Medulla oblongata (tissue), 1 donor: ENCODE measurements around the gene ARTN.
A peak's percentile ranks its signal among the peaks of the same experiment; 100 is the strongest.

Experiments used
- DNase-seq: peaks from one replicate; pipeline ENCODE4 v3.0.0-alpha.2; 2015; ENCODE audit errors: extremely low spot score

Gene ARTN

DNA sequence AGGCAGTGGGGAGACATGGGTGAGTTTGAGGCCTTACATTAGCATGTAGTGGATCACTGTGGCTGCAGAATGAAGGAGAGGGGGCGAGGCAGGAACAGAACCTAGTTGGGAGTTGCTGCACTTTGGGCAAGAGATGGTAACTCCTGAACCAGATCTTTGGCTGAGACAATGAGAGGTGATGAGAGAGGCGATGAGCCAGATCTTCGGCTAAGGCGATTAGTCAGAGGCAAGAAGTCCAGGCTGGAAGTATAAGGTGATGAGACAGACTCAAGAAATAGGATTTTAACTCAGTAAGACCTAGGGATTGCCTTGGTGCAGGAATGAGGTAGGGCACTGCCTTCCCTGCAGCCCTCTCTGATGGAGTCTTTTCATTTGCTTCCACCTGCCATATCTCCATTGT lies 9.1 kb upstream of the ARTN start:
- no peak for DNase-seq

DNA sequence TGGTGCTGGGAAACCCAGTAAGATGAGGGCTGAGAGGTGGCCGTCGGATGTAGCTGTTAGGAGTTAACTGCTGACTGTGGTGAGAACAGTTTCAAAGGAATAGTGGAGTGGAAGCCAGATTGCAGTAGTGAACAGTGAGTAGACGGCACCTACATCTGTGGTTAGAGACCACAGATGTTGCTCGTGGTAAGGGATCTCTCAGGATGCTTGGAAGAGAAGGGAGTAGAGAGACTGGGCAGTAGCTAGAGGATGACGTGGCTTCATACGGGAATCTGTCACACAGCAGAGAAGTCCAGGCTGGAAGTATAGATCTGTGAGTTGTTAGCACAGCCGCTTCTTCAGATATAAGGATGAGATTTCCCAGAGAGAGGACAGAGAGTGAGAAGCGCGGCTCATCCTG lies 7.8 kb upstream of the ARTN start:
- DNase-seq, result no peak

DNA sequence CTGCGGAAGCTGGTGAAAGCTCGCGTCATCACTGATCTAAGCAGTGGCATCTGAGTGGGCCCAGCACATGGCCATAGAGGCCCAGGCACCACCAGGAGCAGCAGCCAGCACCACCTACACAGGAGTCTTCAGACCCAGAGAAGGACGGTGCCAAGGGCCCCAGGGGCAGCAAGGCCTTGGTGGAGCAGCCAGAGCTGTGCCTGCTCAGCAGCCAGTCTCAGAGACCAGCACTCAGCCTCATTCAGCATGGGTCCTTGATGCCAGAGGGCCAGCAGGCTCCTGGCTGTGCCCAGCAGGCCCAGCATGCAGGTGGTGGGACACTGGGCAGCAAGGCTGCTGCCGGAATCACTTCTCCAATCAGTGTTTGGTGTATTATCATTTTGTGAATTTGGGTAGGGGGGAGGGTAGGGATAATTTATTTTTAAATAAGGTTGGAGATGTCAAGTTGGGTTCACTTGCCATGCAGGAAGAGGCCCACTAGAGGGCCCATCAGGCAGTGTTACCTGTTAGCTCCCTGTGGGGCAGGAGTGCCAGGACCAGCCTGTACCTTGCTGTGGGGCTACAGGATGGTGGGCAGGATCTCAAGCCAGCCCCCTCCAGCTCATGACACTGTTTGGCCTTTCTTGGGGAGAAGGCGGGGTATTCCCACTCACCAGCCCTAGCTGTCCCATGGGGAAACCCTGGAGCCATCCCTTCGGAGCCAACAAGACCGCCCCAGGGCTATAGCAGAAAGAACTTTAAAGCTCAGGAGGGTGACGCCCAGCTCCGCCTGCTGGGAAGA lies 3.2 kb upstream of the ARTN start:
- DNase-seq, result no peak

DNA sequence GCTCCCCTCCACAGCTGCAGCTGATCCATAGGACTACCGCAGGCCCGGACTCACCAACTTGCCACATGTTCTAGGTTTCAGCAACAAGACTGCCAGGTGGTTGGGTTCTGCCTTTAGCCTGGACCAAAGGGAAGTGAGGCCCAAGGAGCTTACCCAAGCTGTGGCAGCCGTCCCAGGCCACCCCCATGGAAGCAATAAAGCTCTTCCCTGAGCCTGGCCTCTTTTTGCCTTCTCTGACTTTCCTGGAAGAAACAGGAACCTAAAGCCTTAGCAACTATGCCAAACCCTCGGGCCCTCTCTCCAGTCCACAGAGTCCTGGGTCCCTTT lies 2.7 kb upstream of the ARTN start:
- DNase-seq, result no peak

DNA sequence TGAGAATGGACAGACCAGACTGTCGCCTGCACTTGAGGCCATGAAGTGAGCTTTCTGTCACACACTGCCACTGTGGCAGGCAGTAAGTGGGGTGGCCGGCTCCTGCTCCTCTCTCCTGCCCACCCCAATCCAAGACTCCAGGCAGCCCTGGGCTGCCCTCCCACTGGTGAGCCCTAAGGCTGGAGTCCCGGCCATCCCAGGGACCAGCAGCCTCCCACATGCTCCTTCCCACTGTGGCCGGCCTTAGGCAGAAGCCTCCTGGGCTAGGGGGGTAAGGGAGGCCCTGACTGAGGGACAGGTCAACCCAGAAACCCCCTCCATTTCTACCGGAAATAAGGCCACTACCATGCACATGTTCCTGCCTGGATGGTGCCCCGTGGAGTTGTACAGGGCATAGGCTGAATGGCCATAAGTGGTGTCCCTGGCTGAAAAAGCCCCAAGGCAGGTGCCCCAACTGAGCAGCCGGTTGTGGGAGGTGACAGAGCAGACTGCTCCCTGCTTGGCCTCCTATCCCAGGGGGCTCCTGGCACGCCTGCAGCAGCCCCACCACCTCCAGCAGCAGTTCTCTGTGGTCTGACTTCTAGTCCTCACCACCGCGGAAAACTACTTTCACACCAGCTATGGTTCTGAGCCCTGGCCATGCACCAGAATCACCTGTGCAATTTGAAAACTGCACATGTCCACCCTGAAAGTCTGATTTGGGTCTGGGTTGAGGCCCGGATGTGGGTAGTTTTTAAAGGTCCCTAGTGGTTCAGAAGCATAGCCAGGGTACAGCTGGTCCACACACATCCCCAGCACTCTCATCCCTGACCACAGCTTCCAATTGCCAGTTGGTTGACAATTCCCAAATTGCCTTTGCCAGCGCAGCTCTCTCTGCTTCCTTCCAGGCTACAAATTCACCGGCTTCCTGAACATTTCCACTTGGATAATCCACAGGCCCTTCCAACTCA lies 1.6 kb upstream of the ARTN start:
- DNase-seq, result no peak

DNA sequence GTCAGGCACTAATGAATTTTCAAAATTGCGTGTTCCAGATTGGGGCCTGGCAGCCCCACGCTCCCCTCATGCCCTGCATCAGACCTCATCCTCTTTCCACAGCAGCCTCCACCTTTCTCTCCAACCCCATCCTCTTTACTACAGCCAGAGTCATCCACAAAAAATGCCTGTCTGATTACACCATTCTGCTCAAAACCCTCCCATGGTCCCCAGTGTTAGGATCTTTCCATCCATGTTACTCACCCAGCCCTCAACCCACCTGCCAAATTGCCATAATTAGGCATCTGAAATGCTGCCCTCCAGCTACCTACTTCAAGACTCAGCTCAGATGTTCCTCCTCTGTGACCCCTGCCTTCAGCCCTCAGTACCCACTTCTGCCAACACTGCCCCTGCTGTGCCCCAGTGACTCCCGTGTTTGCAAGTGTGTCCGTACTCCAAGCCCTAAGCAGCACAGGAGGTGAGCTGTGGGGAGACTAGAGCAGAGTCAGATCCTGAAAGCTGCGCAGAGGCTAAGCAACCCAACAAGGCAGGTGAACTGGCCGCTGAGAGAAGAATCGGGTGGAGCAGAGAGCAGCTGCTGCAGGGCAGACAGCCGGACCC lies 715 bp upstream of the ARTN start:
- DNase-seq, result no peak

DNA sequence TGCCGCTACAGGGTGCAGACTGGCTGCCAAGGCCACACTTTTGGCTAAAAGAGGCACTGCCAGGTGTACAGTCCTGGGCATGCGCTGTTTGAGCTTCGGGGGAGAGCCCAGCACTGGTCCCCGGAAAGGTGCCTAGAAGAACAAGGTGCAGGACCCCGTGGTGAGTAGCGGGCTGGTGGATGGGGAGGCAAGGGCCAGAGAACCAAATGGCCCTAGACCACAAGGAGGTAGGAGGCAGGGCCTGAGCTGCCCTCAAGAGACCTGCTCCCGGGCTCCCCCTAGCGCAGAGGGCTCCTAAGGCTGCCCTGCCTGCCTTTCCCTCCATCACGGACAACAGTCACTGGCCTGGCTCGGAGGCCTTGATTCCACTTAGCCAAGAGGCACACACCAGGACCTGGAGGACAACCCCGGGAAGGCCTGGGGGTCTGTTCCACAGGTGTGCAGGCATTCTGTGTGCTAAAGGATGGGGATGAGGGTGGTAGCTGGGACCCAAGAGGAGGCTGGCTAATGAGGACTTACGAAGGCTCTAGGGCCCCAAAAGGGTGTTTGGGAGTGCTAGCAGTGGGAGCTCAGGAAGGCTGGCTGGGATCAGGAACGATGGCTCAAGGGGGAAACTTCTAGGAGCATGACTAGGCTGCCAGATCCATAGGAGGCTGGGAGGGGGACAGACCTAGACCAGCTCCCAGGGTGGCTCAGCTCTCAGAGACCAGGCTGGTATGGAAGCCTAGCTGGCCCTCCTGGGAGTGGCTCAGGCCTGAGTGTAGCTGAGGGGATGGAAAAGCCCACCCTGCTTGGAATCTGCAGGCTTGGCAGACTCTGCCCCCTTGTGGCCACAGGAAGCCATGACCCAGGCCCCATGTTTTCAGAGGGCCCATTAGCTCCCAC lies 742 bp downstream of the ARTN start:
- DNase-seq, result peak; percentile 65

DNA sequence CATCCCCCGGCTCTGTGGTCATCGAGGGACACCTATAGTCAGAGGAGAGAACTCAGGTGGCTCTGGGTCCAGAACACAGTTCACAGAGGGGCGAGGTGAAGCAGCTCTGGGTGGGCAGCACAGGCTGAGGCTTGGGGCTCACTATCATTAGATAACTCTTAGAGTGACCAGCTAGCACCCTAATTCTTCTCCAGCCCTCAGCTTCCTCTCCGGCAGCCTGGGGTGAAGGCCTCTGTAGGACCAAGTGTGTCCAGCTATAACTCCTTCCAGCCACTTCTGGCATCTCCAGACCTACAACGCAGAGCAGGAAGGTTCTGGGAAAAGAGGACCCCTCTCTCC lies 1.4 kb downstream of the ARTN start:
- no peak for DNase-seq

DNA sequence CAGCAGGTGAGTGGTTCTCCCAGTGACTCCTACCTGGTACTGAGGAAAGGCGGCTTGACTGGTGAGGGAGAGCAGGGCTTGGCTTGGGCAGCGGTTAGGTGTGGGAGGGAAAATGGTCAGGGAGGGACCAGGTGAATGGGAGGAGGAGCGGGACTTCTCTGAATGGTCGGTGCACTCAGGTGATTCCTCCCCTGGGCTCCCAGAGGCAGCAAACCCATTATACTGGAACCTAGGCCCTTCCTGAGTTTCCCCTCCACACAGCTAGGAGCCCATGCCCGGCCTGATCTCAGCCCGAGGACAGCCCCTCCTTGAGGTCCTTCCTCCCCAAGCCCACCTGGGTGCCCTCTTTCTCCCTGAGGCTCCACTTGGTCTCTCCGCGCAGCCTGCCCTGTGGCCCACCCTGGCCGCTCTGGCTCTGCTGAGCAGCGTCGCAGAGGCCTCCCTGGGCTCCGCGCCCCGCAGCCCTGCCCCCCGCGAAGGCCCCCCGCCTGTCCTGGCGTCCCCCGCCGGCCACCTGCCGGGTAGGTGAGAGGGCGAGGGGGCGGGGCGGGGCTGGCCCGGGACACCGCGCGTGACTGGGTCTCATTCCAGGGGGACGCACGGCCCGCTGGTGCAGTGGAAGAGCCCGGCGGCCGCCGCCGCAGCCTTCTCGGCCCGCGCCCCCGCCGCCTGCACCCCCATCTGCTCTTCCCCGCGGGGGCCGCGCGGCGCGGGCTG lies 2.3 kb downstream of the ARTN start:
- DNase-seq, result no peak

DNA sequence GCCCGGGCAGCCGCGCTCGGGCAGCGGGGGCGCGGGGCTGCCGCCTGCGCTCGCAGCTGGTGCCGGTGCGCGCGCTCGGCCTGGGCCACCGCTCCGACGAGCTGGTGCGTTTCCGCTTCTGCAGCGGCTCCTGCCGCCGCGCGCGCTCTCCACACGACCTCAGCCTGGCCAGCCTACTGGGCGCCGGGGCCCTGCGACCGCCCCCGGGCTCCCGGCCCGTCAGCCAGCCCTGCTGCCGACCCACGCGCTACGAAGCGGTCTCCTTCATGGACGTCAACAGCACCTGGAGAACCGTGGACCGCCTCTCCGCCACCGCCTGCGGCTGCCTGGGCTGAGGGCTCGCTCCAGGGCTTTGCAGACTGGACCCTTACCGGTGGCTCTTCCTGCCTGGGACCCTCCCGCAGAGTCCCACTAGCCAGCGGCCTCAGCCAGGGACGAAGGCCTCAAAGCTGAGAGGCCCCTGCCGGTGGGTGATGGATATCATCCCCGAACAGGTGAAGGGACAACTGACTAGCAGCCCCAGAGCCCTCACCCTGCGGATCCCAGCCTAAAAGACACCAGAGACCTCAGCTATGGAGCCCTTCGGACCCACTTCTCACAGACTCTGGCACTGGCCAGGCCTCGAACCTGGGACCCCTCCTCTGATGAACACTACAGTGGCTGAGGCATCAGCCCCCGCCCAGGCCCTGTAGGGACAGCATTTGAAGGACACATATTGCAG lies 3.0 kb downstream of the ARTN start:
- no peak for DNase-seq

DNA sequence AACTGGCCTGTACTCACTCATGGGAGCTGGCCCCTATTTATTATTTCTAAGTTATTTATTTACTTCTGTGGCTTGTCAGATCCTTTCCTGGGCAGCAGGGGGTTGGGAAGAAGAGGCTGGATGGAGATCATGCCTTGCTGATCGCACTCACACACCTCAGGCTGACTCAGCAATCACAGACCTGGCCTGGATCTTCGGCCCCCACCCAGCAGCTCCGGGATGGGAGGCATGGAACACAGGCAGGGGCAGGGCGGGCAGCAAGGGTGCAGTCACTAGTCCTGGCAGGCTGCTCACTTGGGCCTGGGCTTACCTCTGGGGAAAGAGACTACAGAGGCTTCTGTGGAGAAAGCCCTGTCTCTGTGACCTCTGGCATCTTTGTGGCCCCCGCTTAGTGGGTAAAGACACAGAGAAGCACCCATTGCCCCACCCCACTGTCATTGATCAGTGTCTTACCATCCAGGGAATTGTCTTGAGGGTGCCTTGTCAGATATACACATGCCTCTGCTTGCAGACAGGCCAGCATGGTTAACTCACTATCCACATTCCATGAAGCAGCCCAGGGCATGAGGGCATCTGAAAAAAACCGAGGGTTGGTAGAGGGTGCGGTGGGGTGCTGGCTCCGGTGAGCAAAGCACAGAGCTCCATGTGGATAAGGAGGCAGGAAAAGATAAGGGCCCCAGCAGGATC lies 3.7 kb downstream of the ARTN start:
- DNase-seq, result no peak

DNA sequence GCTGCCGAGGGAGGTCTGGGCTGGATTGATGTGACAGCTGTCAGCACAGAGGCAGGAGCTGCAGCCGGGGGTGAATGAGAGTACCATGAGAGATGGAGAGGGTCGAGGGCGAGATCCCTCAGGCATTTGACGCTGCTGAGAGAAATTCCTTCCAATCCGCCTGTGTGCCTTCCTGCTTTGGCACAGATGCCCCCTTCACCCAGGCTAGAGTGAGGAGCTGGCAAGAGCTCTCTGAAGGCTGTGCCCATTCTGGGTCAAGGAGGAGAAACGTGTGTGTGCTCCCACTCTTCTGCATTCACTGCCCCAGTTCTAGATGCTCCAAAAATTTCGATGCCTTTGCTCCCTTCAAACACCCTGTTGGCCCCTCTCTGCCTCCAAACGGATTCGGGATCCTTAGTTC lies 4.8 kb downstream of the ARTN start:
- DNase-seq, result no peak

DNA sequence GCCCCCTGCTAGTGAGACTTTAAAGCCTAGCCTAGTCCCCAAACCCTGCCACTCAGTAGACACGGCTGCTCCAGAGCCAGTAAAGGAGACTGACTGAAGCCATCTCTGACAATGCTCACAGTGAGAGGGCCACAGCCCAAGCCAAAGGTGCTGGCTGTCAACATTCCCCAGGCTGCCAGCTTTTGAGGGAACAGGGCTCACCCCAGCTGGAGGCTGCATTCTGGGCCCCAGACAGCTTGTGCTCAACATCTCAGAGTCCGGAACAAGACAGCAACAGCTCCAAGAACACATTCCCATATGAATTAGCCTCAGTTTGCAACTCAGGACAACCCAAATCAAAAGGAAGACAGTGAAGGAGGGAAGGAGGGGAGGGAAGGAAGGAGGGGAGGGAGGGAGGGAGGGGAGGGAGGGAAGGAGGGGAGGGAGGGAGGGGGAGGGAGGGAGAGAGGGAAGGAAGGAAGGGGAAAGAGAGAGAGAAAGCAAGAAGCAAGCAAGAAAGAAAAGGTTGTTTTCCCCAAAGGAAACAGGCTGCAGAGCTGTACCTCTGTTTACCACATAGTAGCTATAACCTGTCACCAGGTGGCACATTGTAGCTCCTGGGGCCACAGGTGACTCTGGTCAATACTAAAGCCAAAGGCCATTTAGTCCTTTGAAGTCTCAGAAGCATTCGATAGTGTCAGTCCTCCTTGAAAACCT lies 5.4 kb downstream of the ARTN start:
- DNase-seq, result peak; percentile 61

DNA sequence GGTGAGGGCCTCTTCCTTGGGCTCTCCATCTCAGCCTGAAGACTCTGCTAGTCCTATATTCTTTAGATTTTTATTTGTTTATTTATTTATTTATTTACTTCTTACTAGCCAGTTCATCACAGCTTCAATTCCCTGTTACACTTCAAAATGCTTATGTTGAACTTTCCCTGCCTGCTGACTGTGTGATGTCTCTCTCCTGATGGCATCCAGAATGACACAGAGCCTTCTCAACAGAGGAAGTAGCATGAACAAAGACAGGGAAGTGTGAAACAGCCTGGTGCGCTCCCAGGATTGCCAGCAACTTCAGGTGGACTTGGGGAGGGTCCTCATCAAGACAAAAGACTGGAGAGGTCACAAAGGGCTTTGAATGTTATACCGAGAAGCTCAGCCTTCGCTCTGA lies 8.8 kb downstream of the ARTN start:
- no peak for DNase-seq

DNA sequence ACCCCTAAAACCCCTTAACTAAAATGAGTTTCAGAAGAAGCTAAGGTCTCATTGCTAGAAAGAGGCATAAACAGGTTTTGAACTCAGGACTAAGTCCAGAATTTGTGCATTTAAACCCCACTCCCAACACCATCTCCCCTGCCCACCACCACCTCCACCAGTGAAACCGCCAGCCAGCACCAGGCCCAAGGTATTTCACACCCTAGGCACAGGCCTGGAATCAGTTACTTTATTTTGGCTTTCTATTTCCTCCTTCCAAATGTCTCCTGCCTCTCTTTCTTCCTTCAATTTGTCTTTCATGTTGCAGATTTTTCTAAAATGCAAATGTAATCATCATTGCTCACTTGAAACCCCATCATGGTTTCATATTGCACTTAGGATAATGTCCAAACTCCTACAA lies 11.3 kb downstream of the ARTN start:
- no peak for DNase-seq

DNA sequence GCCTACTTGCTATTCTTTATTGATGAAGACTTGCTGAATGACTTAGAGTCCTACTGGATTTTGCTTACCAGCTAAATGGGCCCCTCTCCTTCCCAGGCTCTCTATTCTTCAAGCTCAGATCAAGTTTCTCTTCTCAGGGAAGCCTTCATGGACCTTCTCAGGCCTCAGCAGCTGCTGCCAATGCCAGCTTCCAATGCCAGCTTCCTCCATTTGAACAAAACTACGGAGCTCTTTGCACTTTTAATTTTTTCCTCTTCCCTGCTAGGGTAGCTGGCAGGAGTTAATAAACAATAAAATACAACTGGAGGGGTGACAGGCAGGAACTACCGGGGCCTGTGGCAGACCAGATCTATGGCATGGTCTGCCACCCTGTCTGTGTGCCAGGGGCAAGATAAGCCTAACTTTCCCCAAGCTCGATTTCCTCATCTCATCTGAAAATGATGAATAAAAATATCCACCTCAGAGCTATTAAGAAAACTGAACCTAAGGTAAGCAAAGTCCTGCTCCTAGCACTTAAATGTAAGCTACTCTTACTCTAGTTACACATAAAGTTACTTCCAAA lies 12.2 kb downstream of the ARTN start:
- DNase-seq, result peak; percentile 48

DNA sequence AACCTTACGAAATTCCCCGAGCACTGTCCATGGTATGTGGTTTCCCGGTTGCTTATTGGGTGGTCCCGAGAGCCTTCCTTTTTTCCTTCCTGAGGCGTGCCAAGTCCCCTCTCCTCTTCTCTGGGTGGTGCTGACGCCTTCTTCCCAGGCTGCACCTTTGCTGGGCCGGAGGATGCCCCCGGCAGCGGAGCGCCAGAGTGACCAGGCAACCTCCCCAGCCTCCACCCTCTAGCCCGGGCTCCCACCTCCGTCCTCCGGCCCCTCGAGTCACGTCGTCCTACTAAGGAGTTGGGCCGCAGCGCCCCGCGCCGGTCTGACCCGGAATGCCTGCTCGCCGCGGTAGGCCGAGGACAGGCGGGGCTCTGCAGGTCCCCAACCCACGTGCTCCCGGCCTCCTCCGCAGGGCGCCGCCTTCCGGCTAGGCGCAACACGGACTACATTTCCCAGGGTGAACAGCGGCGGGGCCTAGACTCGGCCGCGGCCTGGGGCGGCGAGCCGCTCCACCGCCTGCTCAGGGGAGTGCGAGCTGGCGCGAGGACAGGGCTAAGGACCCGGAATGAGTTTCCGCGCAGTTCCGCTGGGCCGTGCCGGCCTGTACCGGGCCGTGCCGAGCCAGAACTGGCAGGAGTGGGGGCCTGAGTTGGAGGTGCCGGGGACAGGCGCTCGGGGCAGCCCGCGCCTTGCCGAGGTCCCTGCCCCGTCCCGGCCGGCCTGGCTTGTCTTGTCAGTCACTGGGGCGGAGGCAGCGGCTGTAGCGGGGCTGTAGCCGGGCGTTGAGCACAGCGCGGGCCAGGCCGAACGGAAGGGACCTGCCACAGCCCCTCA lies 12.8 kb downstream of the ARTN start, which contains the start of gene IPO13:
Gene IPO13, plus strand, starts transcription at position 715 of the 825 bp plus-strand sequence. CDS start 651 bp downstream, outside the sequence.
- peak; percentile 98 for DNase-seq
